HL-60 (cell line): ENCODE results near the gene P2RX3.

Experiments
- DNase-seq, 2 experiments: peaks; one replicate each; pipeline ENCODE4 v3.0.0-alpha.2; 2010 to 2020; ENCODE audit warnings: low read depth in 1 of 2, low spot score in 1 of 2
- H3K27ac ChIP-seq: fragments of 250-450 bp; sonication (Bioruptor Pico); replicated peaks from 2 replicates; pipeline ENCODE4 v1.5.1; 2020; ENCODE audit warnings: mild to moderate bottlenecking, moderate library complexity
- H3K27me3 ChIP-seq: fragments of 250-450 bp; sonication (Bioruptor Pico); 2 replicates; pipeline ENCODE4 v1.5.1; 2021; ENCODE audit warnings: mild to moderate bottlenecking, moderate library complexity; ENCODE audit not compliant: insufficient read depth, poor library complexity, severe bottlenecking
- H3K4me3 ChIP-seq: replicated peaks from 2 replicates; pipeline ENCODE4 v1.5.1; 2011; ENCODE audit warnings: mild to moderate bottlenecking, control low read depth, low read length; ENCODE audit not compliant: insufficient read depth
- GABPA ChIP-seq: IDR thresholded peaks from 2 replicates; pipeline ENCODE4 v1.6.1; 2012; ENCODE audit warnings: low read depth
- POLR2AphosphoS5 ChIP-seq: IDR thresholded peaks from 2 replicates; pipeline ENCODE4 v1.6.1; 2012; ENCODE audit warnings: low read depth
- SPI1 ChIP-seq: IDR thresholded peaks from 2 replicates; pipeline ENCODE4 v1.6.1; 2012; ENCODE audit warnings: low read depth, mild to moderate bottlenecking, borderline replicate concordance
- TF ChIP-seq, protein P1 (sequence below): IDR thresholded peaks from 2 replicates; pipeline ENCODE4 v1.6.1; 2012; ENCODE audit warnings: low read depth; ENCODE audit not compliant: insufficient replicate concordance
- TF ChIP-seq, protein P2 (sequence below): IDR thresholded peaks from one replicate; pipeline ENCODE4 v1.5.1; 2011; ENCODE audit warnings: low read length, control low read depth, inconsistent platforms; ENCODE audit not compliant: insufficient read depth

The P2RX3 gene

DNA sequence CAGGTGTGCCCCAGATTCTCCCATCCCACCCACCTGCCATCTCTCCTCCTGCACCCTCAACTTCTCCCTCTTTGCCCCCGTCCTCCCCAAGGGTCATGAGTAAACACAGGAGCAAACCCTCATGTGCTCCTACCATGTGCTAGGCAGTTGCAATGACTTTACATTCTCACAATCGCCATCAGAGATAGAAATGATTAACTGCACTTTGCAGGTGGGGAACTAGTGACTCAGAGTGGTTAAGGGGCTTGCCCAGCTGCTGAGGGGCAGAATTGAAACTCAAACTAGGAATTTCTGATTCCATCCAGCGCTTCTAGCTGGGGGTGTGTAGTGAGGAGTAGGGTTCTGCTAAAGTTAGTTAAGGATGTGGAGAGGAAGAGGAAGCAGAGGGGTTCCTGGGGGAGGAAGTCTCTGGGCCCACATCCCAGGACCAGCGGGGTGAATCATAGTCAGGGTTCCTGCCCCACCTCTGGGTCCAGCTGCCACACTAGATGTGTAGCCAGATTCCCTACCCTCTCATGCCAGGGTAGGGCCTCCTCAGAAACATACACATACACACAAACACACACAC lies 68.3 kb downstream of the P2RX3 start:
- no peaks in the 10 kb centered on the region for H3K27me3 ChIP-seq
- no peak overlapping the region for H3K4me3 ChIP-seq
- DNase-seq: peak; percentile 72 to 75
- peak overlapping the region; percentile 8; the same call in 1 of the 2 replicates for H3K27ac ChIP-seq
- peak; percentile 35; the same call in 1 of the 2 replicates for TF ChIP-seq GABPA
- TF ChIP-seq, protein P1, sequence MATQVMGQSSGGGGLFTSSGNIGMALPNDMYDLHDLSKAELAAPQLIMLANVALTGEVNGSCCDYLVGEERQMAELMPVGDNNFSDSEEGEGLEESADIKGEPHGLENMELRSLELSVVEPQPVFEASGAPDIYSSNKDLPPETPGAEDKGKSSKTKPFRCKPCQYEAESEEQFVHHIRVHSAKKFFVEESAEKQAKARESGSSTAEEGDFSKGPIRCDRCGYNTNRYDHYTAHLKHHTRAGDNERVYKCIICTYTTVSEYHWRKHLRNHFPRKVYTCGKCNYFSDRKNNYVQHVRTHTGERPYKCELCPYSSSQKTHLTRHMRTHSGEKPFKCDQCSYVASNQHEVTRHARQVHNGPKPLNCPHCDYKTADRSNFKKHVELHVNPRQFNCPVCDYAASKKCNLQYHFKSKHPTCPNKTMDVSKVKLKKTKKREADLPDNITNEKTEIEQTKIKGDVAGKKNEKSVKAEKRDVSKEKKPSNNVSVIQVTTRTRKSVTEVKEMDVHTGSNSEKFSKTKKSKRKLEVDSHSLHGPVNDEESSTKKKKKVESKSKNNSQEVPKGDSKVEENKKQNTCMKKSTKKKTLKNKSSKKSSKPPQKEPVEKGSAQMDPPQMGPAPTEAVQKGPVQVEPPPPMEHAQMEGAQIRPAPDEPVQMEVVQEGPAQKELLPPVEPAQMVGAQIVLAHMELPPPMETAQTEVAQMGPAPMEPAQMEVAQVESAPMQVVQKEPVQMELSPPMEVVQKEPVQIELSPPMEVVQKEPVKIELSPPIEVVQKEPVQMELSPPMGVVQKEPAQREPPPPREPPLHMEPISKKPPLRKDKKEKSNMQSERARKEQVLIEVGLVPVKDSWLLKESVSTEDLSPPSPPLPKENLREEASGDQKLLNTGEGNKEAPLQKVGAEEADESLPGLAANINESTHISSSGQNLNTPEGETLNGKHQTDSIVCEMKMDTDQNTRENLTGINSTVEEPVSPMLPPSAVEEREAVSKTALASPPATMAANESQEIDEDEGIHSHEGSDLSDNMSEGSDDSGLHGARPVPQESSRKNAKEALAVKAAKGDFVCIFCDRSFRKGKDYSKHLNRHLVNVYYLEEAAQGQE: no peak
- TF ChIP-seq, protein P2, sequence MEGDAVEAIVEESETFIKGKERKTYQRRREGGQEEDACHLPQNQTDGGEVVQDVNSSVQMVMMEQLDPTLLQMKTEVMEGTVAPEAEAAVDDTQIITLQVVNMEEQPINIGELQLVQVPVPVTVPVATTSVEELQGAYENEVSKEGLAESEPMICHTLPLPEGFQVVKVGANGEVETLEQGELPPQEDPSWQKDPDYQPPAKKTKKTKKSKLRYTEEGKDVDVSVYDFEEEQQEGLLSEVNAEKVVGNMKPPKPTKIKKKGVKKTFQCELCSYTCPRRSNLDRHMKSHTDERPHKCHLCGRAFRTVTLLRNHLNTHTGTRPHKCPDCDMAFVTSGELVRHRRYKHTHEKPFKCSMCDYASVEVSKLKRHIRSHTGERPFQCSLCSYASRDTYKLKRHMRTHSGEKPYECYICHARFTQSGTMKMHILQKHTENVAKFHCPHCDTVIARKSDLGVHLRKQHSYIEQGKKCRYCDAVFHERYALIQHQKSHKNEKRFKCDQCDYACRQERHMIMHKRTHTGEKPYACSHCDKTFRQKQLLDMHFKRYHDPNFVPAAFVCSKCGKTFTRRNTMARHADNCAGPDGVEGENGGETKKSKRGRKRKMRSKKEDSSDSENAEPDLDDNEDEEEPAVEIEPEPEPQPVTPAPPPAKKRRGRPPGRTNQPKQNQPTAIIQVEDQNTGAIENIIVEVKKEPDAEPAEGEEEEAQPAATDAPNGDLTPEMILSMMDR: no peak
- peak; percentile 89 for TF ChIP-seq SPI1
- TF ChIP-seq POLR2AphosphoS5: peak; percentile 79

DNA sequence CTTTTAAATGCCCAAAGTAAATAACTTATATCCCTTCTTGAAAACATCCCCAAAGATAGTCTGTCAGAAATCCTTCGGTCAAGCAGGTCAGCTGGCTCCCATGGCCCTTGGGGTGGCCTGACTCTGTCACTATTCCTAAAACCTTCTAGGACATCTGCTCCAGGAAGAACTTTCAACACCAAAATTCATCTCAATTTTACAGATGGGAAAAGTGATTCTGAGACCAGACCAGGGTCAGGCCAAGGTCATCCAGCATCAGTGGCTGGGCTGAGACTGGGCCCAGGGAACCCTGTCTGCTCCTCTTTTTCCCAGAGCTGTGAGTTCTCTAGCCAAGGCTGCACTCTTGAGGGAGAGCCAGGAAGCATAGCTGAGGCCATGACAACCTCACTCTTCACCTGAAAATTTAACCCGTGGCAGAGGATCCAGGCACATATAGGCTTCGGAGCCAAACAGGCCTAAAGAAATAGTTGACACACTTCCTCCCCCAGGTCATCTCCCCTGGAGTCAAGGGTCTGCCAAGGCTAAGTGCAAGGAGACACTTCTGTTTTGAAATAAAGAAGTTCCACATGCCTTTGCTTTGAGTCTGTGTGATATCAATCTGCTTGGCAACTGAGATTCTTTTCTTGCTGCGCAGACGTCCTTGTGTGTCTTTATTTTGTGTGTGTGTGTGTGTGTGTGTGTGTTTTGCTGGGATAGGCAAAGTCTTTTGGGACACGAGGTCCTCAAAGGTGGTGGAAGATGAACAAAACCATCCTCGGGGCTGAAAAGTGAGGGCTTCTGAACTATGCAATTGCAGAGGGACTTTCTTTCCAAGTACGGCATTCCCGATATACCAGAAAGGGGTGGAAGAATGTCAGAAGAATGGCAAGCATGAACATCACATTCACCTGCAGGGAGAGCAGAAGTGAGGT lies 69.1 kb downstream of the P2RX3 start:
- DNase-seq: peak; percentile 21 to 29
- TF ChIP-seq SPI1 (peak; percentile 38; the same call in 1 of the 2 replicates), POLR2AphosphoS5 (no peak; the same call in 1 of the 2 replicates)
- Histone ChIP-seq H3K27me3 (no peaks in the 10 kb centered on the region), H3K4me3 (no peak overlapping the region), H3K27ac (peak overlapping the region; percentile 19)

DNA sequence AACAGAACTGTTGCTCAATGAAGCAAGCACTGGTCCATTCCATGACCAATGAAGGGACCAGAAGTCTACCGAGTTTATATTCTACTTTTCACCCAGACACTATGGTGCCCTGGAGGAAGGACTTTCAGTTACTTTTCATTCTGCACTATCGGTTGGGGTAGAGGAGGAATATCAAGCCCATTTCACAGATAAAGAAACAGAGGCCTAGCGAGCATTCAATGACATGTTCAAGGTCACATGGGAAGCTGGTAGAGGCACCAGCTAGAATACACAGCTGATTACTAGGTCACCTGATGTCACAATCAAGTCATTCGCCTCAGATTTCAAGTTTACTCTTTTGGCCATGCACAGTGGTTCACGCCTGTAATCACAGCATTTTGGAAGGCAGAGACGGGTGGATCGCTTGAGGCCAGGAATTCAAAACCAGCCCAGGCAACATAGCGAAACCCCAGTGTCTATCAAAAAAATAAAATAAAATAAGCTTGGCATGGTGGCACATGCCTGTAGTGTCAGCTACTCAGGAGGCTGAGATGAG lies 69.9 kb downstream of the P2RX3 start:
- Histone ChIP-seq H3K27ac (no peak overlapping the region), H3K4me3 (no peak overlapping the region), H3K27me3 (no peaks in the 10 kb centered on the region)
- peak in 1 of 2 experiments; percentile 39 for DNase-seq
- no peak for TF ChIP-seq SPI1
- TF ChIP-seq, protein P1: no peak

DNA sequence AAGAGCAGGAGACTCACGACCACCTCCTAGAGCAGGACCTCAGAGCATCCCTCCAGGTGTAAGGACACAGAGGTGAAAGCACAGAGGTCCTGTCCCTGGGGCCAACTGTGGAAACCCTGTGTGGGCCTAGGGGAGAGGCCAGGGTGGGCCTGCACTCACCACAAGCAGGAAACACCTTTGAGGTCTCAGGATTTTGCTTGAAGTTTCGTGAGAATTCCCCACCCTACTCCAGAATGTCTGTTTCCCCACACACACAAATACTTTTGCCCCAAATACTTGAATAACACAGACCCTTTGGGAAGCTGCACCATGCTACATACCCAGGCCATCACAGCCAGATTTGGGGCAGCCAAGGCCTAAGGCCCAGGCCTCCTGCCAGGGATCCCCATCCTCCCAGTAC lies 70.6 kb downstream of the P2RX3 start:
- no peak overlapping the region for H3K27ac ChIP-seq
- no peak for DNase-seq
- H3K27me3 ChIP-seq: no peaks in the 10 kb centered on the region
- H3K4me3 ChIP-seq: no peak overlapping the region
- TF ChIP-seq, protein P2: no peak
- TF ChIP-seq, protein P1: no peak
- no peak; the same call in 1 of the 2 replicates for TF ChIP-seq POLR2AphosphoS5
- TF ChIP-seq GABPA: no peak
- TF ChIP-seq SPI1: no peak
